GM21423 (cell line): ENCODE results near the gene SLC8A1.

Experiments used
- ATAC-seq: cut with Tn5 transposase; IDR thresholded peaks from one replicate; pipeline ENCODE4 v1.9.1; 2021; ENCODE audit warnings: mild to moderate bottlenecking, moderate library complexity; ENCODE audit not compliant: unreplicated experiment

SLC8A1 gene

GRCh38 chr2:40127146-40127545 is 324.7 kb downstream of the SLC8A1 start:
- ATAC-seq = no peak

GRCh38 chr2:40126006-40126405 is 325.9 kb downstream of the SLC8A1 start:
- no peak for ATAC-seq

DNA sequence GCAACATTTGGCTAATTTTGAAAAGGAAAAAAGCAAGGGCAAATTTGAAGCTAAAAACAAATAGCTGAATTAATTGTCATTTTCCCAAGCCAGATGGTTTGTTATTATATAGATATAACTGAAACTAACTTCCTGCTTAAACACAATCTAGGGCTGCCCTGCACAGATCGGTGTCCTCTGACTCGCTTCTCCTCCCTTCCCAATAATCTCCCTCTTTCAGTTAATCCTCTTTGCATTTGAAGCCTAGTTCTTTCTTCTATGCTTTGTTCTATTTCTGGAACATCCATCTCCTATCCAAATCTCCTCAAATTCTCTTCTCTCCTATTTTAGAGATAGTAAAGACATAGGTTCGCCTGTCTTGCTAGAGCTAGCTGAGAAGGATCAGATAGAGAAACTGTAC is 328.1 kb downstream of the SLC8A1 start:
- no peak for ATAC-seq

DNA sequence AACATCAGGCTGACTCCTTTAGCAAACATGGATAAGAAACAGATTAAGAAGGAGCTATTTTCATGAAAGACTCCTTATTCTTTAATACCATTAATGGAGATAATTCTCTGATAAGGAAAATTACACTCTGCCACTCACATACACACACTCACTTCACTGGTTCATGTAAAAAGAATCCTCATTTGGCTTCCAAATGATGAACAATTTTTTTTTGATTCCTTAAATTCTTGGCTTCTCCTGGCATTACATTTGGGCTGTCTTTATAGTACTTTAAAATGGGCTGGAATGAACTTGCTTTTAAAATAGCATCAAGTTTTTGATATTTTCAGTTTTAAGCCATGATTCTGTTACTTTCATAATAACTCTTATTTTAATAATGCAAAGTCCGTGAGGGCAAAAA is 328.6 kb downstream of the SLC8A1 start:
- no peak for ATAC-seq

DNA sequence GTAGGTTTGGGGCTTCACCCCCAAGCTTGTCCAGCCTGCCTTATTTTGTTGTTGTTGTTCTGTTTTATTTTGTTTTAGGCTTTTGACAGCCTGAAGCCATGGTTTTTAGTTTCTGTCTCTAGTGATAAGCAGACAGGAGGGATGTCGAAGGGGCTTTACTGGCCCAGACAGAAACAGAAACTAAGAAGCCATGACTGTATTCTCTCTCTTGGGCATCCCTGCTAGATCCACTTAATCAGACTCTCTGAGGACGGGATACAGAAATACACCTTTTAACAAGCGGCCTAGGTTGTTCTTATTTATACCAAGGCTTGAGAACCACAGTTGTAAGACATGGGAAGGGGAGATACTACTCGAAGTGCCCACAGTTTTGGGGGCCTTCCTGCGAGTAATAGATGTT is 330.9 kb downstream of the SLC8A1 start:
- no peak for ATAC-seq

DNA sequence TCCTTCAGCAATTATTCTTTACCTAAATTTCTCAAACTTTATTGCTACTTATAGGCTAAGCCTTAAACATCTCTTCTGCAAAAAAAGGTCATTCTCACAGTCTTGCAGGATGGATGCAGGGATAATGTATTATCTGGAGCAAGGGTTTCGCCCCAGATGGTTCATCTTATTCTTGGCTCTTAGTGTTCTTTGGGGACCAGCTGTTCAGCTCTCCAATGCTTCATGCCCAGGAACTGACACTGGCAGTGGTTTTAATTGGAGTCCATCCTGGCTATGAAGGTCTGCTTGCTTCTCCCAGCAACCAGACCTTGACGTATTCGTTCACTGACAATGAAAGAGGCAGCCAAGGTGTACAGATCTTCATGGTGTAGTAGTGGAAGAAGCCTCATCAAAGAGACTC is 331.9 kb downstream of the SLC8A1 start:
- ATAC-seq = no peak

- no peak for ATAC-seq
These were observed 333.3 kb downstream of the SLC8A1 start for GRCh38 chr2:40118622-40119021.

DNA sequence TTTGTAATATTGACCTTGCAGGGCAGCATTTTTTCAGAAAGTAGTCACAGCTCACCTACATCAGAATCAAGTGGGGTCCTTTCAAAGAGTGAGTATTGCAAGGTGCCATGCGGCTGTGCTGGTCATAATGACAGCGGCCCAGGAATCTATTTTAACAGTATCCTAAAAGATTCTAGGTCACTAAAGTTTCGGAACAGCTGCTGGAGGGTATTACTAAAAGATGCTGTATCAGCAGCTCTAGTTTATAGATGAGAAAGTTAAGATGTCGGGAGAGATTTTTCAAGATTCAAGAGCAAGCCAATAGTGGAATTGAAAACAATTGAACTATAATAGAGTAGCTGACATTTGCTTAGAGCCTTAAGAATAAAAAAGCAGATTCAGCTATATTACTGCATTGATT is 336.0 kb downstream of the SLC8A1 start:
- ATAC-seq = no peak

GRCh38 chr2:40115348-40115747 is 336.5 kb downstream of the SLC8A1 start:
- no peak for ATAC-seq

GRCh38 chr2:40113997-40114396 is 337.9 kb downstream of the SLC8A1 start:
- no peak for ATAC-seq

DNA sequence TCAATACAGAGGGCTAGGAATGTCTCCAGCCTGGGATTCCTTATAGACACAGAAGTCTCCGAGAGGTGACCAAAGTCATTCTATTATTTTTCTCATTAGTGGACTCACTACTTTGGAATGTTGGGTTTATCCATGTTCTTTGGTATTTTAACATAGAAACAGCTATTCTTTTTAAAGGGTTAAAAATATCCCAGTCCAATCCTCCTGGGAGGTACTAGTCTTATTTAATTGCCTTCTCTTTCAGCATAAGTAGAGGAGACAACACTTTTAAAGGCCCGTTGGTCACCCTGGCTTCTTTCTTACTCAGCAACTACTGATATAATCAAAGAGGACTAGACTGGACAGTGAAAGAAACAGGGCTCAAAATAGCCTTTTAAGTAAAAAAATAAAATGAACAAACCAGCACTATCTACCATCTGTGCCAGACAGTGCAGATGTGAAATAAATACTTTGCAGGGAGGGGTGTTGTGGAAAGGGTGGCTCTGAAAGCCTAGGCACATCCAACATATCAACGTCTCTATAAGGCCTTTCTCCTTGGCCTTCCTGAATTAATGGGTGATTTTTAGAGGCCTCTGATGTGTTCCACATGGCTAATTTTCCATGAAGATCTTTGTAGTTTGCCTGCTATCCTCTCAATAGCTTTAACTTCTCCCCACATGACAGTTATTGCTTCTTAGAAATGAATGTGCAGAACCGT is 338.5 kb downstream of the SLC8A1 start:
- ATAC-seq = no peak

- no peak for ATAC-seq
These were observed 342.5 kb downstream of the SLC8A1 start for GRCh38 chr2:40109381-40109780.

- ATAC-seq = no peak
These were observed 343.0 kb downstream of the SLC8A1 start for GRCh38 chr2:40108851-40109250.

GRCh38 chr2:40106061-40106460 is 345.8 kb downstream of the SLC8A1 start:
- no peak for ATAC-seq

GRCh38 chr2:40105593-40105992 is 346.3 kb downstream of the SLC8A1 start:
- no peak for ATAC-seq

GRCh38 chr2:40103590-40103989 is 348.3 kb downstream of the SLC8A1 start:
- no peak for ATAC-seq

GRCh38 chr2:40103163-40103562 is 348.7 kb downstream of the SLC8A1 start:
- no peak for ATAC-seq

DNA sequence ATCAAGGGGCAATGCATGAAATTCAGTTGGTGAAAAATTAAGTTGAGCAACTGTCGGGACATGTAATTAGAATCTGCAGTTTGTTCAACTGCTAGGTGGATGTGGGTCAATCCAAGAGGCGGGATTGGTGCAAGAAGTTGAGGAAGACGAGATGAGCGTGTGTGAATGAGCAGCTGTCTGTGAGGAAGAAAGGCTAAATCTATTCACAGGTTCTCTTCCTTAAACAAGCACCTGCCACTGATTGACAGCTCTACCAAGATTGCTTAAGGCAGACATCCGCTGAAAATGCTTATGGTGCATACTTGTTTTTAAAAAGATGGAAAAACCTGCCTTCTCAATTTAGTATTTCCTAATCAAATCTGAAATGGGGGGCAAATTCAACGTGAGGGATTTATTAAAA is 349.4 kb downstream of the SLC8A1 start:
- ATAC-seq = no peak

GRCh38 chr2:40101131-40101575 is 350.7 kb downstream of the SLC8A1 start:
- no peak for ATAC-seq

DNA sequence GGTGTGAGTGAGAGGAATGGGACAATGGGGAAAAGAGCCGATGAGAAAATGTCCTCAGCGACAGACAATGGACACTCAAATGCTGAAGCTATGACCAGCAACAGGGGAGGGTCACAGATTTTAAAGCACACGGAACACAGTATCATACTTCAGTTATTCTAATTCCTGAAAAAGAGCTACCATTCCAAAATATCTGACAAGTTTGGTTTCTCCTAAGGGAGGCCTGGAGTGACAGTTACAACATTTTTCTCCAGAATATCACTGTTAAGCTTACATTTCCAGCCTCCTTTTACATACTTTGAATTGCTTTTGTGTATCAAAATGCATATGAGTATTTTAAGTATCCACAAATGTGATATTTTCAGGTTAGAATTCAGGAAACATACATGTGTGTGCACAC is 351.2 kb downstream of the SLC8A1 start:
- ATAC-seq = no peak

DNA sequence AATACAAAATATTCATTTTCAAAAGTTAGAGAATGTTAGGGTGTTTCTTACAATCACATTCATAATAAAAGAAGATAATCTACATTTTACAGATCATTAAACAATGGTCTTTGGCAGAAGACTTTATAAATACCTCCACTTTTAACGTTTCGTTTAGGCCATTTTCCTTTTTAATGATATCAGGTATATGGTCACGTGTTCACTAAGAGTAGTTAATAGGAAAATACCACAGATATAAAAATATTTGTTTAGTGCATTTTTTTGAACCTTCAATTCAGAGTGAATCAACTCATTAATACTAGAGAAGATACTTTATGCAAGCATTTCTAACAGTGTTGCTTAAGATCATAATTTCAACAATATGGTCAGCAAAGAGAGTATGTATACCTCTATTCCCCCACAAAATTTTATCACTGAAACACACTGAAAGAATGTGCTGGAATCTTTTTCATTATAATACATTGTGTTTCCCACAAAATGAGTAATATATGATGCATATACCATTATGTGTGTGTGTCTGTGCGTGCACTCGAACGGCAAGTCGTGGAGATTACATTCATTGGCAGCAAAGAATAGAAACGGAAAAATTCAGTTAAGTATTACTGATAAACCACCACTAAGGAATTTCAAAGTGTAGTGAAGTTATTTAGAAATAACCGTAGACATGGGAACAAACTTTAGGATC is 353.0 kb downstream of the SLC8A1 start:
- no peak for ATAC-seq

DNA sequence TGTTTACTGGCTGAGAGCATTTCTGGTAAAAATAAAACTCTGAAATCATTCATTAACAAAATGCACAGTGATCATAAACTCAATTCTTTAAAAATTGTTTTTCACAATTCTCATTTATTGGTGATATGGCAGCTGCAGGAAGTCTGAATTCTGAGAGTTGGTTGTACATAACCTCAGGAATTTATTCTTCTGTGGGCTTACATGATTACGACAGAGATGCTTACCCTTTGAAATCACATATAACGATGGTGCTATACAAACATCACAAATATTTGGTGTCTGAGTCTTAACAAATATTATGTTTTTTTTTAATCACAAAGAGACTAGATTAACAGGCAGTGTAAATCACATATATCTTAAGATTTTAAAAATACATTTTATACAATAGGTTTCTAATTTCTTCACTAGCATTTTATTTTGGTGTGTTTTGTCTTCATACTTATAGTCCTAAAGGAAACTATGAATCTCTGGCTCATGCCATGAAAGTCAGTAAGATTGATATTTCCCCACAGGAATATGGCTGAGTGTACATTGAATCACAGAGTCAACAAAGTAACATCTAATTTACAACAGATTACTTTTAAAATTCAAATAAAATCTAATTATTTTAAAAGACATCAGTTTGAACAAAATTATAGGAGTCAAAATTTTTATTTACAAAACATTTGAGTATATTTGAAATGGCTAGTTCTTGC is 354.1 kb downstream of the SLC8A1 start:
- ATAC-seq = no peak
